DMS114 treated with DMSO at 0.1 percent for 48 hours (cell line): Measurements from ENCODE around the gene ARHGAP15.

Source experiments
- DNase-seq: peaks from one replicate; lab custom pipeline; 2025; ENCODE audit not compliant: unreplicated experiment; lab: John Stamatoyannopoulos, UW

ARHGAP15 gene

DNA sequence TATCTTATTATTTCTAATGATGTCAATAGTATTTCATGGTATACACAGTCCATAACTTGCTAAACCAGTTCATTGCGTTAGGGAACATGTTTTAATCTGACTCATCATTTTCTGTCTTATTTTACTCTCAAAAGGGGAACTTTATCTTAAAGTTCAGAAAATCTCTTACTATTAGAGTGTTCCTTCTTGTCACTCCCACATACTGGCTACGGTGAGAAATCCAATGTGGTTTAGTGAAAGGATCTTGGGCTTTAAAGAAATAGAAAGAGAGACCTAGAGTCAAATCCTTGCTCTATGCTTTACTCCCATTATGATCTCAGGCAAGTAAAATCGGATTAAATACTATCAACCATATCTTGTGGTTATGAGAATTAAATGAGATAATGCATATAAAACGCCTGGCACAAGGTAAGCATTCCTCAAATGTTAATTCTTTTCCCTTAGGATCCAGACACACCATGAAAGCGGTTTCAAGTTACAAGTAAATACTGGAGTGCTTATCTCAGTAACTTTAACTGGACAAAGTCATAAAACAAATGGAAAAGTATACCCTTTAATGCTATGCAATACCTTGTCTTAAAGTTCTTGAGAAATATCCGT, 576.0 kb downstream of the ARHGAP15 start:
- DNase-seq: no peak

DNA sequence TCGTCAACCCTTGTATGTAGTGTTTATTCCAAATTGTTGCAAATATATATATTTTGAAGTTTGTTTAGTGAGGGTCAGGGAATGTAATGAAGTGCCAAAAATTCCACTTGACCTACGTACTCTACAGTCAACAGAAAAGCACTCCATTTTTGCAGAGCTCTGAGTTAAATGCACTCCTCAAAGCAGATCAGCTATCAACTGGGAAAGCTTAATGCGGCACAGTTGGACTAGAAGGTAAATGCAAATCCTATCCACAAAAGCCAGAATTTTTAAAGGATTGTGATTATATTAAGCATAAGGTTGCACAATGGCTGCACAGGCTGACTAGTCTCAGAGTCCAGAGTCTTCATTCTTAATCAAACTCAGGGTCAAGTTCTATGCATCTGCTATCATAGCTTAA, 577.1 kb downstream of the ARHGAP15 start:
- no peak for DNase-seq

DNA sequence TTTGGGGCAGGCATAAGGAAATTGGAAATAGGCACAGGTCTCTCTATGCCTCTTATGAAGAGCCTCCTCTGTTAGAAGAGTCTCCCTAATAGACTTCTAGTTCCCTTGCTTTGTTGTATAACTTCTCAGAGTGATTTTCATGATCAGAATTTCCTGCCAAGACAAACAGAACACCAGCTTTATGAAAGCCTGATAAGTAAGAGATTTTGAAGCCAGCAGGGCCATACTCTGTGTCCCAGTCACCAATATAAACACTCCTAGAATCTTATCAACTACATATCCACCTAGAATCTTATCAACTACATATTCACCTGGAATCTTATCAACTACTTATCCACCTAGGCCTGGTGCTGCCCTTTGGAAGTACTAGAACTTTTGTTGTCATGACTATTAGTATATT, 579.5 kb downstream of the ARHGAP15 start:
- DNase-seq: no peak

DNA sequence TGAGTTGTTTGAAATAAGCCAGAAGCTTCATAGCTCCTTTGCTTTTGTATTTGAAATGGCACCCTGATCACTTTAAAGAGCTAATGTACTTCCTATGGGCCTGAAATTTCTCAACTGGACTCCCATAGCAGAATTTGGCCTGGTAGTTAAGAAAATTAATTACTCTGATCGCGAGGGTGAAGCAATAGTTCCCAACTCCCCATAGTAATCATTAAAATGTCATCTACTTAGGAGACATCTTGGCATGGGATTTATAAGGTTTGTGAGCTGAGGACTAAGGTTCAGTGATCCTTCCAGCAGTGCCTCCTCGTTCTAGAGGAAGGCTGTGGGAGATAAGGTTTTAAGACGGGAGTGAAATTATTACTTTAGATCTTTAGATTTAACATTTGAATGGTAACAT, 581.0 kb downstream of the ARHGAP15 start:
- DNase-seq: no peak

DNA sequence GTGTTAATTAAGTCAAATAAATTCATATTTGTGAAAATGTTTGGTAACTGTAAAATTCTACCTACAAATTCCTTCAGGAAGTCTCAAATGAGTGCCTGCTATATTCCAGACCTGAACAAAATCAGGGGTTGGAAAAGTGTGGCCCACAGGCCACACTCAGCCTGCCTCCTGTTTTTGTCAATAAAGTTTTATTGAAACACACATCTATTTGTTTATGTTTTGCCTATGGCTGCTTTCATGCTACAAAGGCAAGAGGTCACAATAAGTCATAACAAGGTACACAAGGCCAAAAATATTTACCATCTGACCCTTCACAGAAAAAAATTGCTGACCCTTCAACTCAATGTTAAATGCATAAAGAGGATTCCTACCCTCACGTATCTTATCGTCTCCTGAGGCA, 581.7 kb downstream of the ARHGAP15 start:
- DNase-seq: no peak

DNA sequence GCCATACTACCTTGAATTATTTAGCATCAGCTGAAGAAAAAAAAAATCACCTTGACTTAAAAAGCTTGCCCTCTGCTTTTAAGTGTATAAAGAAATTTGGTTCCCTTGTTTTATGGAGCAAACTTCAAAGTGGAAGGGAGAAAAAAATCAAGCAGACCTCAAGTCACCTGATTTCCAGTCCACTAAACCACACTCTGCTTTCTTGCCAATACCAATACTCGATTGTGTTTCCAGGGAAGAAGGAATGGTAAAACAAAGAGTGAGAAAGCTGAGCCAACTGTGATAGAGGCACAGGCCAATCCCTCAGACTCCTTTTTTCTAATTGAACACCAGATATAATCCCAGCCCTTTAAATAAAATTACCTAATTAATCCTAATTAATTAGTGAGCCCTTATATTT, 587.3 kb downstream of the ARHGAP15 start:
- no peak for DNase-seq

DNA sequence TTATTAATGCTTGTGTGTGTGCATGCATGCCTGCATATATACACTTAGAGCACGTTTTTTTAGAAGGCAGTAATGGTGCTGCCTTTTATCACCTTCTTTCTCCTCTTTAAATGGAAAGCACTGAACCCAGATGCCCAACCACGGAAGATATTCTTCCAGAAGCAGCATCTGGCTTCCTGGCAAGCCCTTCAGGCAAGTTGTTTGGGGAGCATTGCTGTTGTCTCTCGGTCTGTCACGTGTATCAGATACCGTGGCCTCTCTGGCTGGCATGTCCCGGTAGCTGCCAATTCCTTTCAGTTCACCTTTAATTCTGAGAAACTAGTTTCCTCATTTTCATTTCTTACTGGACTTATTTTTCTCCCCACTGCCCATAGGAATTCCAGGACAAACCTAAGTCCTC, 587.8 kb downstream of the ARHGAP15 start:
- DNase-seq: no peak

DNA sequence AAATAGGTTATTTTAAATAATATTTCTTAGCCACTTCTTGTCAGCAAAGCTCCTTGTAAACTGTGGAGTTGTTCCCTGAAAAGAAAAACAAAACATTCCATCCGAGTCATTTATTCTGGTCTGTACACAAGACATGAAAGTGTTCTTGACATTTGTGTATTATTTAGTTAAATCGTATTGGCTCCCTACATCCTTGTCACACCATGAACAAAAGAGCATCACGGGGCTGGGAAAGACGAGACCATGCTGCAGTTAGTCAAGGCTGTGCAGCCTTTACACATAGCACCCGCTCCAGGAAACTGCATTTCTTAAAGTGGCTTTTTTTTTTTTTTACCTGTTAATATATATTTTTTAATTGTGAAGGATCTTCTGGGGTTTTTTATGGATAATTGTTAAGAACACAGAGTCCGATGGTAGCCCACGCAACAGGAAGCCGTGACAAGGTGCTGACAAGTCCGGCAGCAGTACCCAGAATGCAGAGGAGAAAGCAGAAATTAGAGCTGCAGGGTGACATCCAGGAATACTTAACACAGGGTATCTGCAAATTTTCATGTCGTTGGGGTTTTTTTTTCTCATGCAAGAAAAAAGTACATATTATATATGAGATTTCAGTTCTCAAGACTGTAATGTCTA, 588.4 kb downstream of the ARHGAP15 start:
- DNase-seq: no peak

DNA sequence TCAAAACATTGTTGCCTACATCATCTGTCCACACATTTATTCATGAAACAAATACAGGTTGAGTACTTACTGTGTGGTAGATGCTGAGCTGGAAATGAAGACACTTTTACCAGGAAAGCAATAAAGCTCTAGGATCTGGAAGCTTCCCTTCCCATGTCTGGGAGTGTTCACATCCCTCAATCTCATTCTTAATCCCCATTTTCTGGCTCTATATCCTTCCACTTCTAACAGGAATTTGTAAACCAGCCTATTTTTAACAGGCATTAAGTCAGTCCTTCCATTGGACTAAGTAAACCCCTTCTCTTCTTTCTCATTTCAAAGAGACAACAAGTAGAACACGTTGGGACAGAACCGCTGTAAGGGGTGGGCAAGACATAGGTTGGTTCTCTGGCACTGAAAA, 589.5 kb downstream of the ARHGAP15 start:
- no peak for DNase-seq

DNA sequence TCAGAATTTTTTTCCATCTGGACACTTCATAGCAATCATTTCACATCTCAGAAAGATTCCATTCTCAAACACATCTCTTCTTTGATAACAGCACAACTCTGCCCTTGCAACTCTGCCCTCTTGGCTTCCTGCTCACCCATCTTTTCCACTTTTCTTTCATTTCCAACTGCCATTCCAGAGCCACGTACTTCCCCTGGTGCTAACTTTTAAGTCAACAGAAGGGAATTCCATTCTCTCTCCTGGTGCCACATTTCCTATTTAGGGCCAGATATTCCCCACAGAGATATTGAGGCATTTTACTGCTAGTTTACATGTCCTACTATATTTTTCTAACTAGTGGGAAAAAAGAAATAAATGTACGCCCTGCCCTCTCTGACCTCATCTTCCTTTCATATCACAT, 590.2 kb downstream of the ARHGAP15 start:
- no peak for DNase-seq

DNA sequence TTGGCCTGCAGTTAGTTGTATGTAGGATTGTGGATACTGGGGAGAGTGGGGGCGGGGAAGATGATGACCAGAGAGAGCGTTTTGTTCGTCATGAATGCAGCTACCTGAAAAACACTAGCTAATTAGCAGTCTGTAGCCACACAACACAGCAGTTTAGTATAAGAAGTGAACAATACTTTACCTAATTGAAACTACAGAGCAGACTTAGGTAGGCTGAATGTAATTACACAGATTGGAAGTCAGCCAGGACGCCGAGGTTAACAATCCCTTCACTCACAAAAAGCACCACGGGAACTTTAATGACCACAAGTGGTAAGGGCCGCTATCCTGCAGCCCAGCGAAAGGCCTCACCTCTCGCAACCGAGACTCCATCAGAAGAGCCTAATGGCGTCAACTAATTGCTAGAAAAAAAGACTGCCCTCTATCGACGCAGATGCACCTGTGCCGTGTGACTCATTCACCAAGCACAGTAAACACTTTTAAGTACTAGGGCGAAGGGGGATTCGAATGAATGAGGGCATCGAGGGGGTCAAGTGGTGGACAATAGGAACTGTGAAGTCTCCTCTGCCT, 591.0 kb downstream of the ARHGAP15 start:
- DNase-seq: no peak

DNA sequence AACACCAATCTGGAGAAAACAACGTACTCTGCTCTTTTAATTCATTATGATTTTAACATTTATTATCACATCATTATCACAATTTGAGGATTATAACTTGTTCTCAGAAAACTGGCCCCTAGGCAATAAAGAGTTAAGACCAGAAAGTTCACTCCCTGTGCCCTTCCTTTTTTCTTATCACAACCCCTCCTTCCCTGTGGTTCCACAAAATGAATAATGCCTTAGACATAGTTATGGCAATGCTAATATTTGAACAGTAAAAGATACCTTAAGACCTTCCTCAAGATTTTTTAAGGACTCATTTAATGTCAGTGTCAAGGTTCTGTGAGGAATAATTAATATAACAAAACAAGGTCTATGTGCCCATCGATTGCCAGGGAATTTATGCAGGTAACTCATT, 596.2 kb downstream of the ARHGAP15 start:
- no peak for DNase-seq

DNA sequence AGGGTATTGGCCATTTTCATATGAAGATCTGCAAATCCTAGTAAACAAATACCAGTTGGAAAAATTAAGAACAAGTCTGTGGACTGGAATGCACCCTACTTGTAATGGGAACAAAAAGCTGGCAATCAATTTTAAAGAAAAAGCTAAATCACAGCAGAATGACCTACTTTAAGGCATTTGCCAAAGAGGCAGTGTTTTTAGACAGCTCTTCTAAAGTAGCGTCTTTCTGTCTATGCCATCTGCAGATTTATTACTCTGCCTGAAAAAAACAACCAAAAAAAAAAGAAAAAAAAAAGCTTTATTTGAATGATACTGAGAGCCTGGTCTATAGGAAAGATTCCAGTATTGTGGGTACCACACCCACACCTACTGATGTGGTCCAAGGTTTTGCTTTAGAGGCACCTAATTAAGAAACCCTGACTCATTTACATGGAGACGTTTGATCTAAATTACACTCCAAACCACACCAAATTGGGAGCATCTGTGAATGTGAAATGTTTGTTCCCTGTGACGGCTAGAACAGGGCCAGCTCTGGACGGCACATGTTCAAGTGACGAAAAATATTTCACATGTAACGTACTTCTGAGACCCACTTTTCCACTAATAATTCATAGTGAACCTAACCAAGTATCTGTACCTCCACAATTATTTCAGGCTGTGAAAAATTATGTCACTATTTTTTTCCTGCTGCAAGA, 597.1 kb downstream of the ARHGAP15 start:
- DNase-seq: no peak

DNA sequence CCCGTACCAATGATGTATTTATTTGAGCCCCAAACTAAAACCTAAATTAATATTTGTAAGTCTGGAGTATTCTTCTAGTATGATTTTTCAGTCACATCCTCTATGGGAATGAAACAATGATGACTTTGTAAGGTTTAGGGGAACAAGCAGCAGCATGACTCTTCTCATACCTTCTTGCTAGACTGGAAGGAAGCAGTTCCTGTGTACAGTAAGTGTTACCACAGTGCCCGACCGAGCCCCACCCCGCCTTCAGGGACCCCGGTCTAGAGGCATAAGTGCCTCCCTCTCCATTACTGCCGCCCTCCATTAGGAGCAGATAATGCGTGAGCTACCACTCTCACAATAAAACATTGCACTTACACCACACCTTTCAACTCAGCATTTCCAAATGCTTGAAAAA, 599.3 kb downstream of the ARHGAP15 start:
- DNase-seq: no peak

DNA sequence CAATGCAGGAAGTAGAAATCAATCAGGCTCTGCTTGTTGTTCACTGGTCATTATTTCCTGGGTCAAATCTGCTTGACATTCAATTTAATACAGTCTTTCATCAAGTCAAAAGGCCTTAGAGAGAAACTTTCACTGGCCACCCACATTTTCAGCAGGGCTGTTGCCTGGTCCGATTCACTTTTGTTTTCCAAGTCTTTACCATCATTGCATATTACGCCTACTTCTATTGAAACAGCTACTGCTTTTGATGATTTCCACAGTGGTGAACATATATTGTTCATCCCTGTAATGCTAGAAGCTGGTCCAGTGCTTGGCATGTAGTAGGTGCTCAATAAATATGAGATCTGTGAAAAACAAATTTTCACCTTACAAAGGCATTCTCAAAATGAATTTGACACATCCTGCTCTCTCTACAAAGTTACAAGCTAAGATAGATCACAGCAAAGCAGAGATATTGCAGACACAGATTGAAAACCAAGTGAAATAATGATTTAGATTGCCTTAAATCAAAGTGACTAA, 600.1 kb downstream of the ARHGAP15 start:
- no peak for DNase-seq

DNA sequence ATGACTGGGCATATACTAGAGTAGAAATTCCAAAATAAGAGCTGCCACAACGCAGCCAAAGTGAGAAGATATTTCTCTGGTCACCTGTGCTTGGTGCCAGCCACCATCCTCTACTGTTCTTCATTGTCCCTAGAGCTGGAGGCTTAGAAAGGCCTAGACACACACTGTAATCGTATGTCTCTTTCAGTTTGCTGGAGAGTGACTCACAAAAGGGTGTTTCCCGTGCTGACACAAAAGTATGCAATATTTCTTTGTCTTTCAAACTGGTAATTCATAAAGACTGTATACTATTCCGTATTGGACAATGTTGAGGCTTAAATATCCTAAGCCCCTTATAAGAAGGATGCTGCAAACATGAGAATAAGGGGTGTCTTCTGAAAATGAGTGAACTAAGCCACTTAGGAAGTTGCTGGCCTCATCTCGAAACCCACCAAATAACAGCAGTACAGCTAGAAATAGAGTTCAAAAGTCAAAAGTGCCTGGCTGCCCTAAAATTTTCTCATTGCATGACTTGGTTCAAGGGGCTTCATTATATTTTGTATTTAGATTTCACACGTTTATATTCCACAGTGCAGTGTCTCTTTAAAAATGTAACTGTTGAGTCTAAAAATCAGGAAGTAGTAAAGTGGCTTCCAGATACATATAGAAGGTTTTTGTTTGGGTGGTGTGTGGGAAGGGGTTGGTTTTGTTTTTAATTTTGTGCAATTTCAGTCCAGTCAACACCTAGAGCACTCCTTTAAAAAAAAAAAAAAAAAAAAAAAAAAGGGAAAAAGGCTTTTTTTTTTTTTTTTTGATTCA, 601.1 kb downstream of the ARHGAP15 start:
- DNase-seq: no peak

DNA sequence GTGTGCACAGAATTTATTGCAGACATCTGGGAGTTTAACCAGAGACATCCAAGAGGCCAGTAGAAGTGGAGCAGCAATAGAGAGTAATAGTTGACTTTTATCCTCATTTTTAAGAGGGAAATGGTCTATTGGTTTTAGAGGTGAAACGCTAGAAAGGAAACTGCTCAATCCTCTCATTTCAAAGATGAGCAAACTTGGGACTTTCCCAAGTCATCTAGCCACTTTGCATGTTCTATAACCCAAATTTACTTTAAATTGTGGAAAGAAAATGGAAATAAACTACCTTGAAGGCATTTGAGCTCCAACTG, 601.7 kb downstream of the ARHGAP15 start:
- DNase-seq: no peak

DNA sequence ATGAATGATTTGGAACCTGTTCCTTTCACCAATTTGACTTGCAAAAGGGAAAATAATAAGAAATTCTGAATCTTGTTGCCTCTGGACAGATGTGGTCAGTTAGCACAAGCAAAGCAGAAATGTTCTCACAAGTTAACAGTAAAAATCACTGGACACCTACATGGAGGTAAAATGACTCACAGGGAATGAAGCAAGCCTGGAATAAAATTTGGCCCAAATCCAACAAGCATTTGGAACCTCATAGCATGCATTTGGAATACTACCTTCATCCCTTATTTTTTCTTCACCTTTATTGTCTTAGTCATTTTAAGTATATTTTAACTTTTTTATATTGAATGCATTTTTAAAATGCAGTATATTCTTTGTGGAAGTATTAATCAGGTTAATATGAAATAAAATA, 602.9 kb downstream of the ARHGAP15 start:
- no peak for DNase-seq

DNA sequence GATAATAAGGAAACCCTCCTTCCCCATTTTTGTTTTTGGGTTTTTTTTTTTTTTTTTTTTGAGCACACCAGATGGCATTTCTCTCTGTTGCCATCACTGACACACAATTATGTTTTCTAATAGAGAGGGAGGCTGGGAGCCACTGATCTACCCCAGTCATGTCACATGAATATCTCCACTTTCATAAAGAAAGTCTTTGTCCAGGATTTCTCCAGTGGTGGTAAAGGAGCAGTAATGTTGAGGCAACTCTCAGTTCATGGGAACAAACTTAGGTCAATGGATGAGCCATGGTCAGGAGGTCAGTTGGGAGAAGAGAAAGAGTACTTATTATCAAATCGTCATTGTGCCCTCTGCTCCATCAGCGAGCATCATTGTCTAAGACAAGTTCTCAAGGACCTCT, 603.7 kb downstream of the ARHGAP15 start:
- no peak for DNase-seq

DNA sequence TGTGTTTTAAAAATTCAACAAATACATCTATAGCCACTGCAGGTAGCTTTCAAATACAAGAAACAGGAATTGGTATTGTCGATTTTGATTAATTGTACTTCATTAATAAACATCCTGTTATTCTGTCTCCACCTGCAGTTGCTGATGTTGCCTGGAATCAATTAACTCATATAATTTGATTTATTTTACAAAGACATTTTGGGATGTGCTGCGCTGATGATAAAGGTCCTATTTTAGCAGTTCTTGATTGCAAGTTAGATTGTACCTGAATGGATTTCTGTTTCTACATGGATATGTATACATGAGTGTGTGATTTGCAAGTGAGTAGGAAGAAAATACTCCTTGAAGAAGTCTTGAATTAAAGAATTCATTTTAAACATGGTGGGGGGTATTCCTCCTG, 605.3 kb downstream of the ARHGAP15 start:
- no peak for DNase-seq

DNA sequence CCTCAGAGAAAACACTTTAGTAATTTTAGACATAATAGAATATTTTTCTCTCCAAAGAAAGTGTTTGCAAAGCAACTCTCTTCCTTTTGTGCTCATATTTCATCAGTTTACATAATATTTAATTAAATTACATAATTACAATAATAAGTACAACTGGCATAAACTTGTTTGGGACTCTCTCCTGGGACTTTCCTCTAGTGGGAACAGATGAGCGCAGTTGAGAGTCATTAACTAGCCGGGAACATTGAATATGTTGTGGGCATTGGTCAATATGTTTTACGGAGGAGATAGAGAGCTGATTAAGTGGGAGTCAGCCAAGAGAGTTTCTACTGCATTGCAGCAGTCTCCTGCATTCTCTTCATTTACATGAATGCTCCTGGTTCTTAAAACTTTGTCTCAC, 607.7 kb downstream of the ARHGAP15 start:
- DNase-seq: no peak

DNA sequence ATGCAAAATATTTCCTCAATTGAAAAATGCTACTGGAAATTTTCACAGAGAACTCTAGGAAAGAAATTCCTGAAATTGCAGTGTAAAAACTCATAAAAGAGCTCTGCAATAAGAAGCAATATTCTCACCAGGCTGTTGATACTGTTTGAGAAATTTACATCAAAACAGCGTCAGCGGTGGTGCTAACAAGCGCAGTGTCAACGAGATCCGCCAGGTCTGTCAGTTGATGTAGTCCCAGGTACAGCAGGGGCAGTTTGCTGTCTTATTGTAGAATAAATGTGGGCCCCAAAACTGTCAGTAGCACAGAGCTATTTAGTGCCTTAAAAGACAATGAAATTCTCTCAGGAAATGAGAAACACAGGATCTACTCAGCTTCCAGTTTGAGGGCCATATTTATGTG, 611.2 kb downstream of the ARHGAP15 start:
- no peak for DNase-seq
